Nephron progenitor cell (in vitro differentiated cells): ENCODE results near the gene PPP1R9A.
A peak's percentile ranks its signal among the peaks of the same experiment; 100 is the strongest.

Experiments used
- DNase-seq: peaks from one replicate; pipeline ENCODE4 v3.0.0; 2021
- H3K27ac Mint-ChIP-seq: 2 replicates; pipeline ENCODE4 v1.8.0; 2021; ENCODE audit warnings: mild to moderate bottlenecking, moderate library complexity, mixed read lengths
- H3K27me3 Mint-ChIP-seq: 2 replicates; pipeline ENCODE4 v1.8.0; 2021; ENCODE audit warnings: mild to moderate bottlenecking, low read depth, mixed read lengths; ENCODE audit not compliant: poor library complexity
- H3K36me3 Mint-ChIP-seq: 2 replicates; pipeline ENCODE4 v1.8.0; 2021; ENCODE audit warnings: low read depth, mixed read lengths
- H3K4me1 Mint-ChIP-seq: 2 replicates; pipeline ENCODE4 v1.8.0; 2021; ENCODE audit warnings: mixed read lengths
- H3K4me3 Mint-ChIP-seq: 2 replicates; pipeline ENCODE4 v1.8.0; 2021; ENCODE audit warnings: mild to moderate bottlenecking, moderate library complexity, mixed read lengths
- H3K9me3 Mint-ChIP-seq: 2 replicates; pipeline ENCODE4 v1.8.0; 2021; ENCODE audit warnings: mild to moderate bottlenecking, moderate library complexity, mixed read lengths
- CTCF ChIP-seq: fragments of 200-600 bp; sonication (generic); IDR thresholded peaks from 2 replicates; pipeline ENCODE4 v1.5.0; 2021; ENCODE audit warnings: antibody characterized with exemption

Gene PPP1R9A

GRCh38 chr7:94904982-94905381 is 2.4 kb upstream of the PPP1R9A start:
- no peaks in the 10 kb centered on the region for H3K27me3 Mint-ChIP-seq
- peaks cover 24% of the 10 kb centered on the region for H3K4me1 Mint-ChIP-seq
- peaks cover 2% of the 10 kb centered on the region for H3K36me3 Mint-ChIP-seq
- no peak overlapping the region for H3K4me3 Mint-ChIP-seq
- peaks cover 5% of the 10 kb centered on the region for H3K9me3 Mint-ChIP-seq
- no peak for DNase-seq
- no peak for TF ChIP-seq CTCF
- no peak overlapping the region for H3K27ac Mint-ChIP-seq

DNA sequence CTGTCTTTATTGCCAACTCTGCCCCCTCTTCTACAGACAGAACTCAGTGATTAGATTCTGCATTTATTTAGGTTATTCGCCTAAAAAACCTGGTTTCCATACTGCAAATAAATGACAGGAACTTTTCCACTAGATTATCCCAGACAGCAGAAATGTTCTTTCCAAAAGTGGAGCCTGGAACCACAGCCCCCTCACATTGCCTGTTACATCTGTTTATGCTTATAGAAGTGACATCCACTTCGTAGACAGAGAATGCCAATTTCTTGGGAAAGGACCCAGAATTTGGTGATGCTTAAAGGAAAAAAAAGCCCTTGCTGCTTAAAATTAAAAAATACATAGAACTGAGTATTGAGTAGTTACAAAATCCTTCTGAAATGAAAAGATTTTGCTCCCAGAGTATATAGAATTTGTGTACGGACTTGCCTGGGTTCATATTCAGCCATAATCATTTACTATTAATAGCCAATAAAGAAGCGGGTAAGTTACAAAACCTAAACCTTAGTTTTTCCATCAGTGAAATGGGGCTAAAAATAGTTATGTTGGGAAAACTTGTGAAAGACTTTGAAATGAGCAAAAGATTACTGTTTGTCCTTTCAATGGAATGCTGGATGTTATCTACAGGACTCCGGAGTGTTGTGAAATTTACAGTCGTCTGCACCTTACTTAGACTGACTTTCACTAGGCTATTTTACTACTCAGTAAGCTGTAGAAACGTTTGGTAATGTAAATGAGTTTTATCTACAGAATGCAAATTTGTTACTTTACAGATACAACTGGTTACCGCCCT is 1.1 kb upstream of the PPP1R9A start:
- Mint-ChIP-seq H3K4me3 (peak overlapping the region; percentile 67), H3K36me3 (peaks cover 15% of the 10 kb centered on the region), H3K9me3 (no peaks in the 10 kb centered on the region), H3K27ac (no peak overlapping the region), H3K27me3 (no peaks in the 10 kb centered on the region), H3K4me1 (peaks cover 37% of the 10 kb centered on the region)
- DNase-seq = no peak
- TF ChIP-seq CTCF = no peak

- Mint-ChIP-seq H3K36me3 (peaks cover 19% of the 10 kb centered on the region), H3K27me3 (no peaks in the 10 kb centered on the region), H3K4me3 (peak overlapping the region; percentile 93), H3K27ac (peak overlapping the region; percentile 97), H3K9me3 (no peaks in the 10 kb centered on the region), H3K4me1 (peaks cover 53% of the 10 kb centered on the region)
- TF ChIP-seq CTCF = no peak
- DNase-seq = peak; percentile 63
Measured at GRCh38 chr7:94907811-94908322, 473 bp downstream of the PPP1R9A start.

DNA sequence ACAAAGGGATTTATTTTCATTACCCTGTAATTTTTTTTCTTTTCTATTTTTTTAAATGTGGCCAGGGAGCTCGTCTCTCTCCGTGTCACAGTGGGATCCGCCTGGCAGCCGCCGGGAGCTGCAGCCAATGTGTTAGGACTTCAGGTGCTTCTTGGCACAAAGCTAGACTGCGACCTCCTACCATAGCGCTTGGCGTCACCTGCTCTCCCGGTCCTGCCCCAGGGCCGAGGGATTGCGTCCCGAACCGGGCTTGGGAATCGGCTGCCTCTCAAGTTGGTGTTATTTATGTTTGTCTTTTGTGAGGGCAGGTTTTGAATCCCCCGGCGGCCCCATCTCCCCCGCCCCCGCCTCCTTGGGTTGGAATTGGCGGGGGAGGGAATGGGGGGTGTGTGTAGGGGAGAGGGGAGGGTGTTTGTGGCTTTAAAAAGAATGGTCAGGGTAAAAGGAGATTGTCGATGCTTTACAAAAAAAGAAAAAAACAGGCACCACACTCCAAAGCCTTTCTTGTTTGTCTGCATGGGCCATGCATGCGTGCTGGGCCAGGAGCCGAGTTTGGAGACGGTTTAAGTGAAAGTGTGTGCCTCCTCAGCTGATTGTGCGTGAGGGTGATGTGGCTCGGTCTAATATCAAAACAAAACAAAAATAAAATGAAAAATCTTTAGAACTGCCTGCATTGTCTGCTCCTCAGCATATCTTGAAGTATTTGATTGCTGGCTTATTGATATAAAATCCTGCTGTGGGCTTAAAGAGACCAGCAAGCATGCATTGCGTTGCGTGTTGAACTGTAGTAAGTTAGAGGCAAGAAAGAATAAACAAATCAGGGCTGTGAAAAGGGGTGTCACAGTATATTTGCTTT is 1.2 kb downstream of the PPP1R9A start:
- Mint-ChIP-seq H3K9me3 (no peaks in the 10 kb centered on the region), H3K27ac (peak overlapping the region; percentile 97), H3K4me1 (peaks cover 58% of the 10 kb centered on the region), H3K27me3 (no peaks in the 10 kb centered on the region), H3K36me3 (peaks cover 19% of the 10 kb centered on the region), H3K4me3 (peak overlapping the region; percentile 93)
- peak; percentile 68 for DNase-seq
- TF ChIP-seq CTCF = no peak

- no peaks in the 10 kb centered on the region for H3K27me3 Mint-ChIP-seq
- H3K27ac Mint-ChIP-seq = peak overlapping the region; percentile 97
- H3K4me3 Mint-ChIP-seq = peak overlapping the region; percentile 93
- peaks cover 58% of the 10 kb centered on the region for H3K4me1 Mint-ChIP-seq
- no peak for DNase-seq
- no peak for TF ChIP-seq CTCF
- no peaks in the 10 kb centered on the region for H3K9me3 Mint-ChIP-seq
- peaks cover 19% of the 10 kb centered on the region for H3K36me3 Mint-ChIP-seq
Measured at GRCh38 chr7:94909179-94909466, 1.7 kb downstream of the PPP1R9A start.
